HG03108 (cell line): ENCODE results near the gene GON7.
"Not testable (repeated sequence)": the region's sequence is repeated elsewhere in the genome, so short reads cannot be mapped to it uniquely, and the experiment has no call there.

Experiments used
- ATAC-seq: cut with Tn5 transposase; IDR thresholded peaks from one replicate; pipeline ENCODE4 v1.9.1; 2021; ENCODE audit warnings: moderate library complexity; ENCODE audit not compliant: unreplicated experiment

The GON7 gene

GRCh38 chr14:93206793-93207467, at the start of gene GON7, which contains the start of gene UBR7:
Gene GON7, minus strand, starts transcription at chr14:93207065. Its CDS starts 28 bp downstream, at chr14:93207037.
Gene UBR7, plus strand, starts transcription at chr14:93207256. Its CDS starts 36 bp downstream, at chr14:93207292.
- ATAC-seq, result peak; percentile 77

- no peak for ATAC-seq
Observed at GRCh38 chr14:93249128-93249831, 42.4 kb upstream of the GON7 start.

GRCh38 chr14:93246534-93246933, 39.7 kb upstream of the GON7 start:
- no peak for ATAC-seq

GRCh38 chr14:93245764-93246420, 39.0 kb upstream of the GON7 start:
- no peak for ATAC-seq

- no peak for ATAC-seq
Observed at GRCh38 chr14:93240678-93241000, 33.8 kb upstream of the GON7 start.

- no peak for ATAC-seq
Observed at GRCh38 chr14:93239869-93240677, 33.2 kb upstream of the GON7 start.

- no peak for ATAC-seq
Observed at GRCh38 chr14:93234798-93235197, 27.9 kb upstream of the GON7 start.

- ATAC-seq, result not testable (repeated sequence)
Observed at GRCh38 chr14:93233078-93233477, 26.2 kb upstream of the GON7 start.

GRCh38 chr14:93232159-93232558, 25.3 kb upstream of the GON7 start:
- ATAC-seq, result no peak

- no peak for ATAC-seq
Observed at GRCh38 chr14:93231129-93231979, 24.5 kb upstream of the GON7 start.

GRCh38 chr14:93230539-93230938, 23.7 kb upstream of the GON7 start:
- ATAC-seq, result no peak

- ATAC-seq, result no peak
Observed at GRCh38 chr14:93228550-93228949, 21.7 kb upstream of the GON7 start.

- ATAC-seq, result no peak
Observed at GRCh38 chr14:93223565-93223964, 16.7 kb upstream of the GON7 start.

GRCh38 chr14:93220509-93220908, 13.6 kb upstream of the GON7 start:
- no peak for ATAC-seq

GRCh38 chr14:93219103-93219726, 12.3 kb upstream of the GON7 start:
- ATAC-seq, result no peak

- no peak for ATAC-seq
Observed at GRCh38 chr14:93214598-93214997, 7.7 kb upstream of the GON7 start.

GRCh38 chr14:93212432-93212831, 5.6 kb upstream of the GON7 start:
- ATAC-seq, result peak; percentile 71

- ATAC-seq, result peak; percentile 34
Observed at GRCh38 chr14:93207468-93208308, 823 bp upstream of the GON7 start.

- no peak for ATAC-seq
Observed at GRCh38 chr14:93201155-93201704, 5.6 kb downstream of the GON7 start.
